GM12864 (cell line): ENCODE data around the gene NUDCD2.
A peak's percentile ranks its signal among the peaks of the same experiment; 100 is the strongest.

ENCODE experiments used
- DNase-seq: peaks from one replicate; pipeline ENCODE4 v3.0.0-alpha.2; 2011; ENCODE audit warnings: low read depth
- H3K4me3 ChIP-seq: 2 replicates; pipeline ENCODE4 v1.5.1; 2011; ENCODE audit warnings: mild to moderate bottlenecking, low read depth, low read length, control low read depth
- TF ChIP-seq, protein P1 (sequence below): IDR thresholded peaks from 2 replicates; pipeline ENCODE4 v1.5.1; 2011; ENCODE audit warnings: low read depth, mild to moderate bottlenecking, moderate library complexity, low read length, control low read depth, inconsistent platforms; ENCODE audit errors: missing control alignments

The NUDCD2 gene

DNA sequence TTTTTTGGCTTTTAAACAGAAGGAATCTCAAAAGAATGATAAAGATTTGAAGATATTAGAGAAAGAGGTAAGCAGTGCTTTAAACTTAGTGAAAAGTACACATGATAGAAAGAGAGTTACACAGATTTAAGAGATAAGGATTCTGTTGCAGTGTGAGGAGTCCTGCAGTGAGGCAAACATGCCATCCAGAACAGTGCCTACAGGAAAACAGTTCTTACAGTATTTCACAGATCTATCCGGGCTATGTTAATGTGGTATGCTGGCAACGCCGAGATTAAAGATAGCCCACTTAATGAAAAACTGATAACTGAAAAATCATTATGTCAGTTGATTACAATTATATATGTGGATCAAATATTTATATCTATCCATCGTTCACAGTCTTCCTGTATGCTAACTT is 7.8 kb upstream of the NUDCD2 start:
- no peak for DNase-seq
- no peak overlapping the region for H3K4me3 ChIP-seq
- TF ChIP-seq, protein P1, sequence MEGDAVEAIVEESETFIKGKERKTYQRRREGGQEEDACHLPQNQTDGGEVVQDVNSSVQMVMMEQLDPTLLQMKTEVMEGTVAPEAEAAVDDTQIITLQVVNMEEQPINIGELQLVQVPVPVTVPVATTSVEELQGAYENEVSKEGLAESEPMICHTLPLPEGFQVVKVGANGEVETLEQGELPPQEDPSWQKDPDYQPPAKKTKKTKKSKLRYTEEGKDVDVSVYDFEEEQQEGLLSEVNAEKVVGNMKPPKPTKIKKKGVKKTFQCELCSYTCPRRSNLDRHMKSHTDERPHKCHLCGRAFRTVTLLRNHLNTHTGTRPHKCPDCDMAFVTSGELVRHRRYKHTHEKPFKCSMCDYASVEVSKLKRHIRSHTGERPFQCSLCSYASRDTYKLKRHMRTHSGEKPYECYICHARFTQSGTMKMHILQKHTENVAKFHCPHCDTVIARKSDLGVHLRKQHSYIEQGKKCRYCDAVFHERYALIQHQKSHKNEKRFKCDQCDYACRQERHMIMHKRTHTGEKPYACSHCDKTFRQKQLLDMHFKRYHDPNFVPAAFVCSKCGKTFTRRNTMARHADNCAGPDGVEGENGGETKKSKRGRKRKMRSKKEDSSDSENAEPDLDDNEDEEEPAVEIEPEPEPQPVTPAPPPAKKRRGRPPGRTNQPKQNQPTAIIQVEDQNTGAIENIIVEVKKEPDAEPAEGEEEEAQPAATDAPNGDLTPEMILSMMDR: no peak

GRCh38 chr5:163463063-163463435 is 3.1 kb upstream of the NUDCD2 start:
- DNase-seq: no peak
- TF ChIP-seq, protein P1: no peak
- no peak overlapping the region for H3K4me3 ChIP-seq

- peak within 1 kb of the TSS; percentile 89 for H3K4me3 ChIP-seq
- TF ChIP-seq, protein P1: no peak
- no peak for DNase-seq
These were observed 765 bp upstream of the NUDCD2 start, which contains the start of gene HMMR for GRCh38 chr5:163460562-163461171. Gene HMMR (plus strand): TSS chr5:163460632. CDS start chr5:163460693, 61 bp downstream.

GRCh38 chr5:163459462-163459818 is 462 bp downstream of the NUDCD2 start:
- peak overlapping the region; percentile 77 for H3K4me3 ChIP-seq
- DNase-seq: no peak
- TF ChIP-seq, protein P1: no peak

DNA sequence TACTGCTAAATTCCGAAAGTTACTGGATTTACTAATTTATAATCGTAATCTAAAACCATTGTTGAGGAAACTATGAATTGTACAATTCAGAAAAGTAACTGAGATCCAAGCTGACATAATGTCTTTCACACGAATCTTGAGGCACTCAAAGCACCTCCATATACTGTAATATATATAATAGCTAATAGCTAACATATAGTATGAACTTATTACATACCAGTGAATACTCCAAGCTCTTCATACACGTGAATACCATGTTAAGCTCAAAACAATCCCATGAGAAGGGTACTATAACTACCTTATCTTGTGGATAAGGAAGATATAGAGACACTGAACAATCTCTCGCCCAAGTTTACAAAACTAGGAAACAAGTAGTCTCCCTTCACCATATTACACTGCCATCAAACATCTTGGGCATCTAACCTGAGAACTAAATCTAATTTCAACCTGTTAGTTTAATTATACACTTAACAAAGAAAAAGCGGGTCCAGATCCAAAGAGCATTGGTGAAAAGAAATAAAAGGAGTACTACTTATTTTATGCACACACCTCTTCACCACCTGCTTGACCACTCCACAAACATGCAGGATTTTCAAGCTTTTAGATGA is 1.0 kb downstream of the NUDCD2 start:
- TF ChIP-seq, protein P1: no peak
- peak overlapping the region; percentile 77 for H3K4me3 ChIP-seq
- no peak for DNase-seq

DNA sequence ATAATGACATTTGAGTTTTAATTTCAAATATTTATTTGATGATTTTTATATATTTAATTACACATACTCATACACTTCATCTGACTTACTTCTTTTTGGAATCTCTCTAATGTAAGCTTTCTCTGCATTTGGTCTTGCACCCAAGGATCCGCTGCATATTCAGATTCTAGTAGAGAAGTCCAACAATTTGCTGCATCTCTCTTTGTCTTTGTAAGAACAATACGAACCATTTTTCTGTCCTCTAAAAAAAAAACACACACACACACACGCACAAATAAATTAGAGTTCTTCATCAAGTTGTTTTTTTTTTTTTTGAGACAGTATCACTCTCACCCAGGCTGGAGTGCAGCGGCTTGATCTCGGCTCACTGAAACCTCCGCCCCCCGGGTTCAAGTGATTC is 3.1 kb downstream of the NUDCD2 start:
- TF ChIP-seq, protein P1: no peak
- no peak for DNase-seq
- no peak overlapping the region for H3K4me3 ChIP-seq
